OCI-LY7 (cell line): ENCODE results near the gene BANF2. TPM values are rescaled to one million over a fixed set of nuclear protein-coding genes. Genes with fewer than 3 reads are reported as not detected.

Experiments used
- BruUV-seq: library from RNA; stranded (reverse); fragments of 400-500 nt; replicated peaks from 2 replicates; lab custom pipeline; 2021; lab: Mats Ljungman, UMichigan
- CTCF ChIA-PET: fragments of 300-600 bp; sonication (Branson Sonifier 250); formaldehyde crosslinking; loops from one replicate; lab custom pipeline; 2022; ENCODE audit warnings: antibody characterized with exemption; ENCODE audit not compliant: unreplicated experiment; lab: Charles Lee
- POLR2A ChIA-PET: fragments of 300-600 bp; sonication (Branson Sonifier 250); formaldehyde crosslinking; loops from one replicate; lab custom pipeline; 2022; ENCODE audit warnings: antibody characterized with exemption; lab: Charles Lee
- DNase-seq: peaks from one replicate; pipeline ENCODE4 v3.0.0-alpha.2; 2015; ENCODE audit warnings: low spot score
- H2AFZ ChIP-seq: fragments of 200-600 bp; sonication (generic), shearing (Covaris generic); 2 replicates; pipeline ENCODE4 v1.6.1; 2014; ENCODE audit warnings: mild to moderate bottlenecking, antibody characterized with exemption, low read length, moderate library complexity
- H3K27ac ChIP-seq: fragments of 200-600 bp; sonication (generic); 2 replicates; pipeline ENCODE4 v1.5.1; 2014; ENCODE audit warnings: mixed run types, low read depth, mild to moderate bottlenecking, moderate library complexity, low read length, inconsistent platforms; ENCODE audit not compliant: poor library complexity, severe bottlenecking
- H3K36me3 ChIP-seq: fragments of 200-600 bp; sonication (generic); 2 replicates; pipeline ENCODE4 v1.6.1; 2014; ENCODE audit warnings: mild to moderate bottlenecking, antibody characterized with exemption, low read length, moderate library complexity, mixed read lengths; ENCODE audit not compliant: insufficient read depth
- H3K4me1 ChIP-seq: fragments of 200-600 bp; sonication (generic); 2 replicates; pipeline ENCODE4 v1.5.1; 2014; ENCODE audit warnings: mild to moderate bottlenecking, low read length; ENCODE audit not compliant: insufficient read depth, poor library complexity, severe bottlenecking
- H3K4me2 ChIP-seq: fragments of 200-600 bp; sonication (generic); 2 replicates; pipeline ENCODE4 v1.6.1; 2014; ENCODE audit warnings: mild to moderate bottlenecking, low read length
- H3K4me3 ChIP-seq: fragments of 200-600 bp; sonication (generic); 2 replicates; pipeline ENCODE4 v1.5.1; 2014; ENCODE audit warnings: mild to moderate bottlenecking, low read depth, low read length; ENCODE audit not compliant: poor library complexity, severe bottlenecking
- H3K79me2 ChIP-seq: fragments of 200-600 bp; sonication (generic); 2 replicates; pipeline ENCODE4 v1.6.1; 2016; ENCODE audit warnings: low read depth, mild to moderate bottlenecking, low read length, moderate library complexity, mixed read lengths; ENCODE audit not compliant: insufficient read depth
- H3K9me2 ChIP-seq: fragments of 200-600 bp; sonication (generic); 2 replicates; pipeline ENCODE4 v1.6.1; 2016; ENCODE audit warnings: mild to moderate bottlenecking, low read length, mixed read lengths; ENCODE audit not compliant: insufficient read depth
- H3K9me3 ChIP-seq: fragments of 200-600 bp; sonication (generic); 2 replicates; pipeline ENCODE4 v1.6.1; 2014; ENCODE audit warnings: mild to moderate bottlenecking, mixed run types, low read length, mixed read lengths
- H4K20me1 ChIP-seq: fragments of 200-600 bp; sonication (generic); 2 replicates; pipeline ENCODE4 v1.6.1; 2014; ENCODE audit warnings: mild to moderate bottlenecking, antibody characterized with exemption, low read length, moderate library complexity, mixed read lengths; ENCODE audit not compliant: insufficient read depth
- EZH2phosphoT487 ChIP-seq: fragments of 200-600 bp; sonication (generic); IDR thresholded peaks from 2 replicates; pipeline ENCODE4 v1.6.1; 2018; ENCODE audit warnings: low read depth, borderline replicate concordance, mild to moderate bottlenecking, mixed run types, antibody characterized with exemption, low read length, moderate library complexity, mixed read lengths
- intact Hi-C: fragments of 100-400 bp; cut with micrococcal nuclease; formaldehyde crosslinking; loops from one replicate; pipeline ENCODE4 v1.10.0; 2022; ENCODE audit not compliant: unreplicated experiment
- total RNA-seq, 2 experiments: library from RNA; depleted of rRNA in 1 of 2; stranded (reverse); fragments of >200 nt in 1 of 2; shearing (Covaris generic) in 1 of 2; gene quantifications; 2 replicates each; pipeline ENCODE4 v1.2.3, GENCODE V29; 2014 to 2022
- TF ChIP-seq, protein P1 (sequence below): fragments of 200-600 bp; sonication (generic); conservative IDR thresholded peaks from 2 replicates; pipeline ENCODE4 v1.5.1; 2014; ENCODE audit warnings: mild to moderate bottlenecking, antibody characterized with exemption, low read length, moderate library complexity, mixed read lengths

Gene BANF2
- total RNA-seq, 2 experiments from 2014 or later, result not detected

DNA sequence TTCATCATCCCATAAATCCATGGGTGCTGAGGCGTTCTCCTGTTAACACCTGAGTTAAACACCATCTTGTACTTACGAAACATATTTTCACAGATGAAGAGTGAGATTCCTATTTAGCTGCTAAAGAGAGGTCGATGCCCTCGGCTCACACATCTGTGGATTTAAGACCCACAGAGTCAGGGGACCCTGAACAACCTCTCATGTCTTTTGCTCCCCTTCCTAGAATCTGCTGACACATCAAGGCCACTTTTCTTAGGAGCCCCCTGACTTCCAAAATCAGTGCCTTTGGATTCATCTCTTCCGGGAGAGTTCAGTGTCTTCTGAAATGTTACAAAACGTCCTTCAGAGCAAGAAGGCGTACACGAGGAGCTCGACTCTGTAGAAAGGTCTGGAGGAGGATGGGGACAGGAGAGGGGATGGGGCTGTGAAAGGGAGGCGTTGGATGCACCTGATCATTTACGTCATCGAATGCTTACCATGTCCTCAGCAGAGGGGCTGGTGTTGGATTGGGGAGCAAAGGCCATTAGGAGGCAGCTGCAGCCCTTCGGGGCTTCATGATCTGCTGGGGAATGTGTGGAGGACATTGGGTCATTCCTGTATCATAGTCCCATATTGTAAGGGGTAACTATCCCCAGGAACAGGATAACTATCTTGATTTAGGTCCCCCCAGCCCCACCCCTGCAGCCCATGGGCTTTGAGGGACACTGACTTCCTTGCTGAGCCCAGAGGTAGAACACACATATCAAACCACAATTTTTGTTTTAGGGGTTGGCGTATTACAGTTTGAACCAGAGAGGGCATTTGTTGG, 22.9 kb downstream of the BANF2 start:
- BruUV-seq, result no TSS peak
- intact Hi-C loops, result no loop called here
- CTCF ChIA-PET, result interaction anchor here (0.5 kb wide), 1 partner anchor 22 kb away, joined by 3 read pairs; no protein-coding TSS in a partner anchor
- Histone ChIP-seq H3K9me2 (no peaks in the 10 kb centered on the region), H3K4me1 (no peaks in the 10 kb centered on the region), H3K36me3 (no peaks in the 10 kb centered on the region), H3K79me2 (no peaks in the 10 kb centered on the region), H3K4me3 (no peak overlapping the region), H3K9me3 (no peaks in the 10 kb centered on the region), H2AFZ (no peak overlapping the region), H3K4me2 (no peak overlapping the region), H4K20me1 (no peaks in the 10 kb centered on the region), H3K27ac (no peak overlapping the region)
- TF ChIP-seq, protein P1, sequence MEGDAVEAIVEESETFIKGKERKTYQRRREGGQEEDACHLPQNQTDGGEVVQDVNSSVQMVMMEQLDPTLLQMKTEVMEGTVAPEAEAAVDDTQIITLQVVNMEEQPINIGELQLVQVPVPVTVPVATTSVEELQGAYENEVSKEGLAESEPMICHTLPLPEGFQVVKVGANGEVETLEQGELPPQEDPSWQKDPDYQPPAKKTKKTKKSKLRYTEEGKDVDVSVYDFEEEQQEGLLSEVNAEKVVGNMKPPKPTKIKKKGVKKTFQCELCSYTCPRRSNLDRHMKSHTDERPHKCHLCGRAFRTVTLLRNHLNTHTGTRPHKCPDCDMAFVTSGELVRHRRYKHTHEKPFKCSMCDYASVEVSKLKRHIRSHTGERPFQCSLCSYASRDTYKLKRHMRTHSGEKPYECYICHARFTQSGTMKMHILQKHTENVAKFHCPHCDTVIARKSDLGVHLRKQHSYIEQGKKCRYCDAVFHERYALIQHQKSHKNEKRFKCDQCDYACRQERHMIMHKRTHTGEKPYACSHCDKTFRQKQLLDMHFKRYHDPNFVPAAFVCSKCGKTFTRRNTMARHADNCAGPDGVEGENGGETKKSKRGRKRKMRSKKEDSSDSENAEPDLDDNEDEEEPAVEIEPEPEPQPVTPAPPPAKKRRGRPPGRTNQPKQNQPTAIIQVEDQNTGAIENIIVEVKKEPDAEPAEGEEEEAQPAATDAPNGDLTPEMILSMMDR, result no peak
- no peak for TF ChIP-seq EZH2phosphoT487
- POLR2A ChIA-PET, result interaction anchor here (0.5 kb wide), 2 partner anchors 29 to 274 kb away, joined by 3 to 4 read pairs; no protein-coding TSS in a partner anchor
- DNase-seq, result no peak

DNA sequence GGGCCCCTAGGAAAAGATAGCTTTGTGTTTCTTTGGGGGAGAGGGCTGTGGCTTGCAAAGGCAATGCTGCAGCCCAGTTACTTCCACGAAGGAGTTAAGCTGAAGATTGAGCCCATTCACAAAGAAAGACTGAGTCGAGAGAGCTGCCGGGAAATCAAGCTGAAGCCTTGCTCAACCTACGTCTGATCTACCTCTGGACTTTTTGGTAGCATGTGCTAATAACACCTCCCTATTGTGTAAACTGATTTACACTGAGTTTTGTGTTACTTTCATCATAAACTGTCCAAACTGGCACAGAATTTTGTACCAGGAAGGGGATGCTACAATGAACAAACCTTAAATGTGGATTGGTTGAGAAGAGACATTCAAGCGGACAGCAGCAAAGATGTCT, 23.5 kb downstream of the BANF2 start:
- Histone ChIP-seq H3K9me2 (no peaks in the 10 kb centered on the region), H3K9me3 (no peaks in the 10 kb centered on the region), H3K79me2 (no peaks in the 10 kb centered on the region), H3K36me3 (no peaks in the 10 kb centered on the region), H2AFZ (no peak overlapping the region), H3K4me1 (no peaks in the 10 kb centered on the region), H3K4me3 (no peak overlapping the region), H3K27ac (no peak overlapping the region), H4K20me1 (no peaks in the 10 kb centered on the region), H3K4me2 (no peak overlapping the region)
- POLR2A ChIA-PET, result no interaction called here
- DNase-seq, result no peak
- CTCF ChIA-PET, result no interaction called here
- TF ChIP-seq, protein P1, result no peak
- no peak for TF ChIP-seq EZH2phosphoT487
- intact Hi-C loops, result no loop called here
- BruUV-seq, result no TSS peak
